NCI-H526 (cell line): ENCODE data around the gene PPP2CA.
"Not testable (repeated sequence)": the region's sequence is repeated elsewhere in the genome, so short reads cannot be mapped to it uniquely, and the experiment has no call there.

Source experiments
- DNase-seq, 2 experiments: peaks; one replicate each; lab custom pipeline; 2025; lab: John Stamatoyannopoulos, UW

The PPP2CA gene

DNA sequence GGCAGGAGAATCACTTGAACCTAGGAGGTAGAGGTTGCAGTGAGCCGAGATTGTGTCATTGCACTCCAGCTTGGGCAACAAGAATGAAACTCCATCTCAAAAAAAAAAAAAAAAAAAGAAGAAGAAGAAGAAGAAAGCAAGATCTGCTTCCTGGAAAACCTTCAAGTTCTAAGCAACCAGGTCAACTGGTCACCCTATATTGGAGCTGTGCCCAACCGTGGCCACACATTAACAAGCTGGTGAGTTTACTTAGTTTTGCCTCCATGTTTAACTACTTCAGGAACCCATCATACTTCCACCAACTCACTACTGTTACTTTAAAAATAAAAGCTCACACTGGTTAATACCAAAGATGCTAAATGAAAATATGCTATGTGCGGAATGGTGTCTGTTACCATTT is 36.8 kb downstream of the PPP2CA start:
- no peak for DNase-seq

DNA sequence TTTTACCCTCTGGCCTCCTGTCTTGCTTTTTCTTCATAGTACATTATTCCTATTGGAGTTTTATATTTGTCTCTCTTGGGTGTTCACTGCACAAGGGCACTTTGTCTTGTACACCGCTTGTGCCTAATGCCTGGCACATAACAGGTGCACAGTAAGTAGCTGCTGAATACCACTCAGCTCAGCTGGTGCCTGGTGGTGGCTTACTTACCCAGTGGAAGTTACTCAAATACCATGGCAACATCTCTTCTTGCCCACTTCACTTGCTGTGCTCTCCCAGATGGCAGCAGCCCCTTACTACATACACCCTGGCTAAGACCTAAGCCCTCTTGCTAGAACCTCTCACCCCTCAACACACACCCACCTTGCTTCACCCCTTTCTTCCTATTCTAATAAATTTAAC is 37.8 kb downstream of the PPP2CA start:
- DNase-seq: no peak

DNA sequence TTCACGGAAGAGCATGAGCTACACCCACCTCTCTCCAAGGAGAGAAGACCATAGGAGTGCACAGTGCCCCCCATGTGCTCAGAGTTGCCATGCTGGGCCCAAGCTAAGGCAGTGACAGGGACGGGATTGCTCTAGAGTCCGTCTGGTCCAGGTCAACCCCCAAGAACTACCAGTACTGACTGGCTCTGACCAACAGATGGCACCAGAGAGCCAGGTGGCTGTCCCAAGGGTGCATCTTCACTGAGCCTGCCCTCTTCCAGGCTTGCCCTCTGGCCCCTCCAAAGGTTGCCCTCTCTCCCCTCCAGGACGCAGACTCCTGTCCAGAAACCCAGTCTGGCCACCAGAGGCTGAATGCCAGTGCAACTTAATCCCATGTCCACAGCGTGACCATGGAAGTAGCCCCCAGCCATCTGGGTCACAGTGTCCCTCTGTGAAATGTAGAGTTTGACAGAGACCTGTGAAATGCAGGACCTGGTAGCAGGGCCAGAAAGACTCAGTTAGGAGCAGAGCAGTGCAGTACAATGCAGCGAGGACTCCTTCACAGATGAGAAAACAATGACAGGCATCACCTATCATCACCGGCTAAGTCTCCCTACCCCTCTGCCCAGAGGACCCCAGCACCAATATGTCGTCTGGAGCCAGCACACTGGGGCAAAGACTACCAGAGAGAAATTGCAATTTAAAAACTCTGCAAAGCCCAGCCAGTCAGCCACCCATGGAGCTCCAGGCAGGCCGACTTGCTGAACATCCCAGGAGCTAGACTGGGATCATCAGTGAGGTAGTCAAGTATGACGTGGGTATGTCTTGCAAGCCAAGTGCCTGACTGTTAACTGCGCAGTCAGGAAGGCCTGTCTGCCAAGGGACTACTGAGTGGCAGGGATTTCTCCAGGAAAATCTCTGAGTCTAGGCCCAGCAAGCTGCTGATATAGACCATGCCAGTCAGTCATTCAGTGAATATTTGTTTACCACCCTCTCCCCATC is 41.4 kb downstream of the PPP2CA start:
- peak in 1 of 2 experiments; percentile 43 for DNase-seq

DNA sequence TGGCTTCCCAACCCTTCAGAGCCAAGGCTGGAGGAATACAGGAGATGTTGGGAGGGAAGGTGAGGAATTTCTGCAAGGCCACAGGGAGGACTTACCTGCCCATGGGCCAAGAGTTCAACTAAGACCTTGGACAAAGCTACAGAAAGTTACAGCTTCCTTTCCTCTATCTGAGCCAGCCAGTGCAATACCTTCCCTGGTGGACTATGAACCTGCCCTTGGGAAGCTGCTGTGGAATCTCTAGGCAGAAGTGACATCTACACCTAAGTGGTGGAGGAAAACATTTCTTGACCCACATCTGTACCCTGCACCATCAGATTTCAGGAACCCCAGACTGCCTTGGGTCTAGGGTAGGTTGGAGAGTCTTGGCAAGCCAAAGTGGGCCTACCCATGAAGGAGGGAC is 42.4 kb downstream of the PPP2CA start:
- DNase-seq: no peak

DNA sequence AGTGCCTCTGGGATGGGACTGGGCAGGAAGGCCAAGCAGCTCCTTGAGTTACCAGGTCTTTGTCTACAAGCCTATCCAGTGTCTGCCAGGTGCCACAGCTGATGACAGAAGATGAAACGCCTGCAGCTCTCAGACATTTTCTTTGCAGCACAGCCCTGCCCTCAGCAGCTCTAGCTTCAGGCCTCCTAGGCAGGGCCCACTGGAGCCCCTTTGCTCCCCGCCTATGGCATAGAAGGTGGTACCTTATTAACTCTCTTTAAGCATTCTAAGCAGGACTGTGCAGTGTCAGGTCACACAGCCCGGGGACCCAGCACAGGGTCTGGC is 47.8 kb downstream of the PPP2CA start:
- no peak for DNase-seq

DNA sequence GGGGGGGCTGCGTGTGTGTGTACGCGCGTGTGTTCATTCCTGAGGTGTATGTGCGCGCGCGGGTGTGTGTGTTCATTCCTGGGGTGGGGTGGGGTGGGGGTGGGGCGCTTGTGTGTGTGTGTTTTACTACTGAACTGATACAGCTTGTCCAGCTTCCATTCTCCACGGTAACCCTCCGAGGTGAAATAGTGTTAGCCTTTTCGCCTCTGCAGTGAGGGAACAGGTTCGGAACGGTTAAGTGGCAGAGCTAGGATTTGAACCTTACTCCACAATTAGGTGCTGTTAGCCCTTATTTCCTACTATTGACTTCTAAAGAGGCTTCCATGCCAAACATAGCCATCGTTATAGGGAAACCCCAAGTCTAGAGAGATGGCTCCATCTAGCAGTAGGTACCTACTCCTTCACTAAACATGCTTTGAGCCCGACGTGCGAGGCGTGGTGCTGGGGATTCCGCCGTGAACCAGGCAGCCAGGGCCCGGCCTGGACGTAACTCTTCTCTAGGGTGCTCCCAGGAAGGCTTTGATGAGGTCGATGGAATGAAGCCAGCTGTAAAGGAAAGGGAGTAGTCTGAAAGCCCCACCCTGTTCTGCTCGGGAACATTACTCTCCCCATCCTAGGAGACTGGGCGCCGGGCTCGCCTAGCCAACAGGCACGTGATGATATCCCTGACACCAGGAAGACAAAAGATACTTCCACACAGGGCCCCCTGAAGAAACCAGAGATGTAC is 48.3 kb downstream of the PPP2CA start:
- peak; percentile 15 to 42 for DNase-seq

DNA sequence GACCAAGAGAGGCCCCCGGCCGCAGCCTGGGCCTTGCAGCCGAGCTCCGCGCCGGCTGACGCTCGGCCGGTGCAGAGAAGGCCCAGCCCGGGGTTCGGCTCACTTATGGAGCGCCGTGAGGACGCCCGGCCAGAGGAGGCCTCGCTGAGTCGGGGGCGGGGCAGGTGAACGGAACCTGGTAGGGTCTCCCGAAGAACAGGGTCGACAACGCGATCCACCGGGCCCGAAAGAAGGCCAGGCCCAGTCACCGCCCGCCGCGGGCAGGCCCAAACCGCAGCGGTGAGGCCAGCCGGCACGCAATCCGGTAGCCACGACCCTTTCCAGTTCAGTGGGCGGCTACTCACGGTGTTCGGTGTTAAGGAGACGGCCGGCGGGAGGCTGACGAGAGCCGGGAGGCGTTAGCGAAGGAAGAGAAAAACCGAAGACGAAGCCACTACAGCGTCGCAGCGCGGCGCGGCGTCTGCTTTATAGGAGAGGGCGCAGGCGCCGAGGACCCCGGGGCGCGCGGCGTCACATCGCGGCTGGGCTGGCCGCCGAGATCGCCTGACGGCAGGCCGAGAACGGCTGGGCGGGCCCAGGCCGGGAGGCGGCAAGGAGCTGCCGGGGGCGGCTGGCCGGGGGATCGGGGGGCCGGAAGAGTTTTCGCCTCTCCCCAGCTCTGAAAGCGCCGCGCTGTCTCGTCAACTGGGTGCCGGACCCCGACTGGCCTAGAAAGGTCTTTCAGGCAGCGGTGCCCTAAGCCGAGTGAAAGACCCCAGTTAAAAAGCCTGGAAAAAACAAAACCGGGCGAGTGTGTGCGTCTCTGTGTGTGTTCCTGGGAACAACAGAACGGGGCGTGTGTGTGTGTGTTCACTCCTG is 49.1 kb downstream of the PPP2CA start, which contains the start of gene SKP1:
SKP1 (minus strand) TSS at position 440 of the 858 bp plus-strand sequence. CDS start 2,928 bp downstream, outside the sequence.
- DNase-seq: peak; percentile 29 to 85

DNA sequence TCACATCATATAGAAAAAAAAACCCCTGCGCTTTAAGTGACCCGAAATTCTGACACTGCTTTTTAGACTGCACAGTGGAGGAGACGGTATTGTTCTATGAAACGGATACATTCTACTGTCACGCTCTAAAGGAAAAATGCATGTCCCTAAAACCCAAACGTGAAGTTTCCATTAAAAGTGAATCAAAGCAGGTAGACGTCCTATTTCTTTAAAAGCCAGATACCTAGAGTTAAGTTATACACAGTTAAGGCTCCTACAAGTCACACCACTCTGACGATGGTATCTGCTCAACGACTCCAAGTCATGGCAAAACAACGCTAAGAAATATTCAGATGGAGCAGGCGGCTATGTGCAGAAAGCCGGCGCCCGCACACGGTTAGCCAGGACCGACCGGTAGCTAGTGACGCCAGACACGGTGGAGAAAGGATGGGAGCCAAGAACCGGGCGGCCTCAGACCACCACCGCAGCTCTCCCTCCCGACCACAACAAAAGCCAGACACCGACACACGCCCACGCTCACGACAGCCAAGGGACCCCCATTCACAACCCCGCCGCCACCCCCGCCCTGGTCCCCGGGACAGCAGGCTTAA is 49.9 kb downstream of the PPP2CA start:
- DNase-seq: peak in 1 of 2 experiments; percentile 38

DNA sequence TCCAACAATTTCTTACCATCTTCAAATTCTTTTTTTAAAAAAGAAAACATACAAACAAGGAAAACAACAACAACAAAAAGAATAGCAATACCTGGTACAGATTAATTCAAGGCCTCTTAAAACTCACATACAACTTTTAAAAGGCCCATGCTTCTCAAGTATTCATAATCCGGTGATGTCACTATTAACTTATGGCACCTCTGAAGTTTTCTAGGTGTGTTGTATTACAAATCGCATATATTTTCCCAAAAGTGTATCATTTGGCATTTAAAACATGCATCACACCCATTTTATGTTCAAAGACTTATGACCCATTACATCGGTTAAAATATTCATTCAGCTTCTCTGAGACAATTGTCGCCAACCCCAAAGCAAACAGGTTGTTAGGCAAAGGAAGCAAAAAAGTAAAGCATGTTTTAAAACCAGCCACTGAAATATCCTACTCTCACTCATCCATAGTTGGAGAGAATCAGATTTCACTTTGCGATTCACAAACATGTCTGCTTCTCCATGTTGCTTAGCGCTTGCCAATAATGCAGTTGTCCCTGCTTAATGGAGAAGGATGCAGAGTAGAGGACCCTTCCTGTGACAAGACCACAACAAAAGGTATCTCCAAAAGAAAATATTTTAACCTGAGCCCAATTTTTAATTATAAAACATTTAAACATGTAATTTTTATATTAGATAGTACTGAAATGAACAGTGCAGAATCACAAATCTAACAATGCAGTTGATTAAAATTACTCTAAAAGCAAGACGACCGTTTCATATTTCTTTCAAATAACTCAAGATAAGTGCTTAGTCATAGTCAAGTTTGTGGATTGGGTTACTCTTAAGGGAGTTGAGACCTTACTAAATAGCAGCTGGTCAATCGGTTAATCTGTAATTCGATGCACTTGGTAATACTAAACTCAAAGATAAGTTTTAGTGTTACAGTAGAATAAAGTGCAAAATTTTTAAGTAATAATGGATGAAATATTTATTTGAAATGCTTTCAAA is 50.7 kb downstream of the PPP2CA start:
- peak; percentile 6 to 25 for DNase-seq

DNA sequence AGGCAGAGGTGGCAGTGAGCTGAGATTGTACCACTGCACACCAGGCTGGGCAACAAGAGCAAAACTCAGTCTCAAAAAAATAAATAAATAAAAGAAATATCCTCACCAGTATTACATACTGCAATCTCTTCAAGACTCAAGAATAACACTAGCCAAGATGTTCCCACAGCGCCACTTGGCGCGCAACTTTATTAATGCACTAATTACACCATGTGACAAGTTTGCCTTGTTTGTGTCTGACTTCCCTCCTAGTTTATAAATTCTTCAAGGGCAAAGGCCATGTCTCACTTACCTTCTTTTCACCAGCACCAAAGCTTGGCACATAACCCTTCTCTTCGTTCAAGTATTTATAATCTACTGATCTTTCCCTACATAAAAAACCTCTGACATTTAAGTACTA is 53.9 kb downstream of the PPP2CA start:
- no peak for DNase-seq

DNA sequence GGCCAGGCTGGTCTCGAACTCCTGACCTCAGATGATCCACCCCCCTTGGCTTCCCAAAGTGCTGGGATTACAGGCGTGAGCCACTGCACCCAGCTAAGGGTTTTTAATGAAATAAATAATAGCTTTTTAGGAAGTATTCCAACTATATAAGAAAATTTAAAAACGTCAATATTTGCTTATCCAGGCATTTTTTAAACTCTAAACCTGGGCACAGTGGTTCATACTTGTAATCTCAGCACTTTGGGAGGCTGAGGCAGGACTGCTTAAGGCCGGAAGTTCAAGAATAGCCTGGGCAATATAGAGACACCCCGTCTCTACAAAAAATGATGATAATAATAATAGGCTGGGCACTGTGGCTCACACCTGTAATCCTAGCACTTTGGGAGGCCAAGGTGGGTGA is 63.3 kb downstream of the PPP2CA start:
- no peak for DNase-seq

DNA sequence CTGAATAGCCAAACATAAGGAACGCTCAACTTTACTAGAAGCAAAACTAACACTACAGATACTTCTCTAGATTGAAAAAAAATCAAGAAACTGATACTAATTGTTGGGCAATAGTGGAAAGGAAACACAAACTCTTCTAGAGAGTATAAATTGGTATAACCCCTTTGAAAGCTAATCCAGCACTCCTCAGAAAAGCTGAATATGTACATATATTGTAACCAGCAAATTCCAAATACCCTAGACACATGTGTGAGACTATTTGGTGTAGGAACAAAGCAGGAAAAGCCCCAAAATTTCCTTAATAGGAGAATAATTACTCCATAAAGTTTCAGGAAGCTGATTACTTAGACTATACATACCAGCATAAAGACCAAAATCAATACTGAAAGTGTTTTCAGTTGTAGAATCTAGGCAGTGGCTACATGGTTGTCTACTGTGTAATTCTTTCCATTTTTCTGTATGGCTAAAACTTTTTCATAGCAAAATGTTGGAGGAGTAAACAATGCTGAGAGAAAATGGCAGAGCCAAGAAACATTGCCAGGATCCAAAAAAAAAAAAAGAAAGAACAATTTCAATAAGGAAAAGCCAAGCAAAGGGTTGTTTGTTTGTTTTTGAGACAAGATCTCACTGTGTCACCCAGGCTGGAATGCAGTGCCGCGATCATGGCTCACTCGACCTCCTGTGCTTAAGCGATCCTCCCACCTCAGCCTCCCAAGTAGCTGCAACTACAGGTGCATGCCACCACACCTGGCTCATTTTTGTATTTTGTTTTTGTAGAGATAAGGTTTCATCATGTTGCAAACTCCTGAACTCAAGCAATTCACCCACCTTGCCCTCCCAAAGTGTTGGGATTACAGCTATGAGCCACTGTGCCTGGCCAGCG is 64.1 kb downstream of the PPP2CA start:
- no peak for DNase-seq

DNA sequence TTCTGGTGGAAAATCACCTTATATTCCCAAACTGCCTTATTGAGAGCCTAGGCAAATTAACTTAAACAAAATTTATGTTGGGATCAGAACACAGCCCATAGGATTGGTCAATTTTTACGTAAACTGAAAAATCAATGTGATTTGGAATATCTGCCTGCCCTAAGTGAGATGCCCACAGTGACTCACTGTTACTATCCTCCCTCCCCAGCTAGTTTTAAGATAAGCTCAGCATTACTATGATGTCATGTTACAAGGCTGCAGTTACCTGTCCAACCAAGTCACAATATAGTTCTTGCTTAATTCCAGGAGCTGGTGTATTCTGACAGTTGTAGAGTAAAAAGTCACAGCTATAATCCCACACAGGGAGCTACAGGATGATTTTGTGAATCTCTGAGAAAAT is 72.2 kb downstream of the PPP2CA start:
- DNase-seq: no peak

DNA sequence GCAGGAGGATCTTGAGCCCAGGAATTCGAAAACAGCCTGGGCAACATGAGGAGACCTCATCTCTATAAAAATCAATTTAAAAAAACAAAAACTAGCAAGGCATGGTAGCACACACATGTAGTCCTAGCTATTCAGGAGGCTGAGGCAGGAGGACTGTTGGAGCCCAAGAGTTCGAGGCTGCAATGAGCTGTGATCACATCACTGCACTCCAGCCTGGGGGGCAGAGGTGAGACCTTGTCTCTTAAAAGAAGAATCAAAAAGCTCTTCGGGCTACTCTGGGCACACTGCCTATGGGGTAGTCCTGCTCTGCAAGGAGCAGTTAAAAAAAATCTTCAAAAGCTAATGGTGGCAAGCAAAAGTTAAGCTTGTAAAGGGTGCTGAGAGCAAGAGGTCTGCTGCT is 72.6 kb downstream of the PPP2CA start:
- DNase-seq: no peak

DNA sequence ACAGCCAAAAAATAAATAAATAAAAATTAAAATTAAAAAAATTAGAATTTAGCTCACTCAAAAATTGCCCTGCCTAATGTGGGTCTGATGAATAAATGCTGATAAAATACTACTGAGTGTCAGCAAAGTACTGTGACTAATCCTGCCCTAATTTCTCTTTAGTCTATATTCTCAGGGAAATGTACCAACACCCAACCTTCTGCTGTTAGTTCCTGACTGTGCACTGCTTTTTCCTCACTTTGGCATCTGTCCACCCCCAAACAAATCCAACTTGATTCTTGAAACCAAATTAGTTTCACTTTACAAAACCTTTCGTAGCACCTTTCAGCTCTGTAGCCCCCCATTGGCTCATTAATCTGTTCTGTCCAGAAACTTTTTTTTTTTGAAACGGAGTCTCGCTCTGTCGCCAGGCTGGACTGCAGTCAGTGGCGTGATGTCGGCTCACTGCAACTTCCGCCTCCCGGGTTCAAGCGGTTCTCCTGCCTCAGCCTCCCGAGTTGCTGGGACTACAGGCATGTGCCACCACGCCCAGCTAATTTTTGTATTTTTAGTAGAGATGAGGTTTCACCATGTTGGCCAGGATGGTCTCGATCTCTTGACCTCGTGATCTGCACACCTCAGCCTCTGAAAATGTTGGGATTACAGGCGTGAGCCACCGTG is 73.6 kb downstream of the PPP2CA start:
- not testable (repeated sequence) for DNase-seq

DNA sequence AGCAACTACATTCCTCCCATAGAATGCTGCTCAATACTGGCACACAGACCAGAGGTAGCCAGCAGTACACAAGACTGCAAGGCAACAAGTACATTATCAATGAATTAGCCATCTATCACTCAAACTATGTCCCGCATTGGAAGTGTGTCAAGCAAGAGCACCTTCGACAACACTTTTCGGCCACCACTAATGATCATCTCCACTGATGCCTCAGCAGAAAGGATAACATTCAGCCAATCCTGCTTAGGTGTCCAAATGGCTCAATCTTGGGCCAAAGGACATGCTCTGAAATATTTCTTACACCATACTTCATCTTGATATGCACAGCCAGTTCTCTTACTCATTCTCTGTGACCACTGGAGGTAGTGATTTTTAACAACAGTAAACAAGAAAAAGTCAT is 74.2 kb downstream of the PPP2CA start:
- DNase-seq: no peak

DNA sequence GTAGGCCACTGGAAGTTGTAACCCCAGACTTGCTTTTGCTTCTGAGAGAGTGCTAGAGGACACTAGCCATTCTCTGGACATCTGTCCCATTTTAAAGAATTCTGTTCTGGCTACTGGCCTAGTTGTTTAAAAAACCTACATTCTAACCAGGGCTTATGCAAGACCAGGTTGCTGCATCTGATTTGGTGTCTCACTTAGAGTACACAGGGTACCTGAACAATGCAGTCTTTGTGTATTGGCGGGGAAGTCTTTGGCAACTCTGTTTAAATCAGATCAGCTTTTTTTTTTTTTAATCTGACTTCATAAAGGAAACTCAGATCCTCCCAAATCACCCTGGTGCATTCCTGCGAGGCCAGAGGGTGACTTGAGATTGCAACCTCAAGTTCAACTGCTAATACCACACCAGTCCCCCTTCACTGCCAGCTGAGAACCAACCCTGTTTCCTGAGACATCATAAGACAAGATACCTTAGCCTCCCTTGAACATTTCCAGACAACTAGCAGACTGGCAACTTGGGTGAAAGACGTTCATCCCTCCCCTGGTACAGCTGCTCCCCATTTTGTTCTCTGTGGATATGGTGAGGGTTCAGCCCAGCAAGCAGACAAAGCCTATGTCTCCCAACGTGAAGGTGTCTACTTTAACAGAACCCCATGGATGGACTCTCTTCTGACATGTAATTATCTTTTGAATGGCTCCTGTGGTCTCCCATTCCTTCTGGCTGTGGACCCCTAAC is 76.1 kb downstream of the PPP2CA start:
- DNase-seq: no peak

DNA sequence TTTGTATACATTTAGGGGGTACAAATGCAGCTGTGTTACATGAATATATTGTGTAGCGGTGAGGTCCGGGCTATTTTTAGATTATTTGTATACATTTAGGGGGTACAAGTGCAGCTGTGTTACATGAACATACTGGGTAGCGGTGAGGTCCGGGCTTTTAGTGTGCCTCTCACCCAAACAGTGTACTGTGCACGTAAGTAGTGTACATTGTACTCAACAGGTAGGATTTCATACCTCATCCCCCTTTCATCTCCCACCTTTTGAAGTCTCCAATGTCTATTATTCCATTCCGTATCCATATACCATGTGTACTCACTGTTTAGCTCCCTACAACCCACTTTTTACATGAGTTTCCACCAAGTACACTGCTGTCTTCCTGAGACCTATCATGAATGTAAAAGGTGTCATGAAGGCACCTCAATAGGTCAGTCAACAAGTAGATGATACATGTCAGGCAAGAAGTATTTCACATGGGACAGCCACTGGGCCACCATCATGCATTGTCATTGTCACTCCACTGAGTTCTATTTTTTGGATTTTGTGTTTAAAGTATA is 76.8 kb downstream of the PPP2CA start:
- no peak for DNase-seq
